Breast epithelium (tissue), 4 donors: Measurements from ENCODE around the gene PTDSS2. TPM values are rescaled to one million over a fixed set of nuclear protein-coding genes. Genes with fewer than 3 reads are reported as not detected.

Source experiments
- DNase-seq, 2 donors: peaks; one replicate each; pipeline ENCODE4 v3.0.0-alpha.2; 2019; ENCODE audit warnings: low spot score in 2 of 2
- H3K27ac ChIP-seq, 2 donors: fragments of 200-600 bp; sonication (generic) in 1 of 2; one replicate each; pipeline ENCODE4 v1.5.1; 2016 to 2019; ENCODE audit warnings: mild to moderate bottlenecking in 1 of 2
- H3K27me3 ChIP-seq, 2 donors: fragments of 200-600 bp; sonication (generic) in 1 of 2; one replicate each; pipeline versions ENCODE4 v1.5.1 to v1.6.0; 2017 to 2019; ENCODE audit warnings: control low read depth in 1 of 2, mild to moderate bottlenecking in 1 of 2
- H3K36me3 ChIP-seq: fragments of 200-600 bp; one replicate; pipeline ENCODE4 v1.5.1; 2019
- H3K4me1 ChIP-seq, 2 donors: fragments of 200-600 bp; sonication (generic); one replicate each; pipeline ENCODE4 v1.5.1; 2016 to 2019; ENCODE audit warnings: control low read depth in 1 of 2
- H3K4me3 ChIP-seq, 3 donors: fragments of 200-600 bp; sonication (generic); 1 replicate in 2 of 3; 2 replicates in 1 of 3; pipeline ENCODE4 v1.5.1; 2016 to 2019; ENCODE audit warnings: mild to moderate bottlenecking in 3 of 3, moderate library complexity in 2 of 3
- H3K9me3 ChIP-seq, 2 donors: fragments of 200-600 bp; sonication (generic) in 1 of 2; one replicate each; pipeline ENCODE4 v1.5.1; 2016 to 2019; ENCODE audit warnings: control low read depth in 1 of 2
- POLR2A ChIP-seq: fragments of 450-650 bp; IDR thresholded peaks from one replicate; pipeline ENCODE4 v1.6.1; 2016; ENCODE audit warnings: antibody characterized with exemption, mild to moderate bottlenecking, moderate library complexity
- POLR2AphosphoS5 ChIP-seq, 3 donors: sonication (generic); formaldehyde crosslinking; IDR thresholded peaks; one replicate each; pipeline ENCODE4 v1.6.1; 2017; ENCODE audit warnings: antibody characterized with exemption in 3 of 3
- intact Hi-C: fragments of 100-400 bp; cut with DNase I; formaldehyde crosslinking; loops from one replicate; pipeline ENCODE4 v1.15.1; 2023; ENCODE audit warnings: low total_unique reads
- total RNA-seq, 3 donors: library from RNA; depleted of rRNA; stranded (reverse); fragments of >200 nt; gene quantifications; one replicate each; pipeline ENCODE4 v1.1.0, GENCODE V29; 2016
- TF ChIP-seq, protein P1 (sequence below), 3 donors: fragments of 450-650 bp; IDR thresholded peaks; one replicate each; pipeline ENCODE4 v1.5.1; 2016 to 2017; ENCODE audit warnings: antibody characterized with exemption in 3 of 3, mild to moderate bottlenecking in 3 of 3, moderate library complexity in 3 of 3

PTDSS2 gene
- total RNA-seq, 3 donors from 2014 or later = 23.8 to 53.7 (median 33.1) TPM

DNA sequence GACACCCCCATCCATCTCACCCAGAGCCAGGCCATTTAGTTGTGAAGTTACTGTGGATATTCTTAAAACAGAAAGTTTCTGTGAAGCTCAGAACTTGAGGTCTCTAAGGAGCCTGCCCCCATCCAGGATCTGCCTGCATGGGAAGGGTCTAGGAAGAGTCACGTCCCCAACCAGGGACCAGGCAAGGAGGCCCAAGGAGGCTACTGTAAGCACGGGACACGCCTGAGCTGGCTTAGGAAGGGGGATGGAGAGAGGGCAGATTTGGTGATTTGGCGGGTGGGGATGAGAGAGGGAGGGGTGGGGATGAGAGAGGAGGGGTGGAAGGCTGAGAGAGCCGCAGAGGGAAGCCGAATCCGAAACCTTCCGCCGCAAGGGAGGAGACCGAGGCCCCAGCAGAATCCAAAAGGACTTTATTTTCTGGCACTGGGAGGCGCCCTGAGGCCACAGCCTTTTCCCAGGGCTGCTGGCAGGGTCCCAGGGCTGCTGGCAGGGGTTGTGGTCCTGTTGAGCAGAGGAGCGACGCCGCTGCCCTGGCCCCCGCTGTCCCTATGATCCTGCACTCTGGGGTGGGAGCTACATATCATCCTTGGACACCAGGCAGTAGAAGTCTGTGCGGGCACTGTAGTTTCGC, 44.6 kb upstream of the PTDSS2 start:
- Histone ChIP-seq H3K9me3 (no peaks in the 10 kb centered on the region), H3K27ac (no peak overlapping the region), H3K36me3 (no peaks in the 10 kb centered on the region), H3K4me3 (peak overlapping the region in 1 of 3 donors; percentile 76), H3K27me3 (no peaks in the 10 kb centered on the region), H3K4me1 (peaks cover 0 to 6% of the 10 kb centered on the region in 2 donors)
- TF ChIP-seq, protein P1, sequence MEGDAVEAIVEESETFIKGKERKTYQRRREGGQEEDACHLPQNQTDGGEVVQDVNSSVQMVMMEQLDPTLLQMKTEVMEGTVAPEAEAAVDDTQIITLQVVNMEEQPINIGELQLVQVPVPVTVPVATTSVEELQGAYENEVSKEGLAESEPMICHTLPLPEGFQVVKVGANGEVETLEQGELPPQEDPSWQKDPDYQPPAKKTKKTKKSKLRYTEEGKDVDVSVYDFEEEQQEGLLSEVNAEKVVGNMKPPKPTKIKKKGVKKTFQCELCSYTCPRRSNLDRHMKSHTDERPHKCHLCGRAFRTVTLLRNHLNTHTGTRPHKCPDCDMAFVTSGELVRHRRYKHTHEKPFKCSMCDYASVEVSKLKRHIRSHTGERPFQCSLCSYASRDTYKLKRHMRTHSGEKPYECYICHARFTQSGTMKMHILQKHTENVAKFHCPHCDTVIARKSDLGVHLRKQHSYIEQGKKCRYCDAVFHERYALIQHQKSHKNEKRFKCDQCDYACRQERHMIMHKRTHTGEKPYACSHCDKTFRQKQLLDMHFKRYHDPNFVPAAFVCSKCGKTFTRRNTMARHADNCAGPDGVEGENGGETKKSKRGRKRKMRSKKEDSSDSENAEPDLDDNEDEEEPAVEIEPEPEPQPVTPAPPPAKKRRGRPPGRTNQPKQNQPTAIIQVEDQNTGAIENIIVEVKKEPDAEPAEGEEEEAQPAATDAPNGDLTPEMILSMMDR (IDR thresholded peaks at IDR 0.05) = no peak
- no peak for TF ChIP-seq POLR2A
- TF ChIP-seq POLR2AphosphoS5 (IDR thresholded peaks at IDR 0.05) = no peak
- intact Hi-C loops = no loop called here
- no peak for DNase-seq

DNA sequence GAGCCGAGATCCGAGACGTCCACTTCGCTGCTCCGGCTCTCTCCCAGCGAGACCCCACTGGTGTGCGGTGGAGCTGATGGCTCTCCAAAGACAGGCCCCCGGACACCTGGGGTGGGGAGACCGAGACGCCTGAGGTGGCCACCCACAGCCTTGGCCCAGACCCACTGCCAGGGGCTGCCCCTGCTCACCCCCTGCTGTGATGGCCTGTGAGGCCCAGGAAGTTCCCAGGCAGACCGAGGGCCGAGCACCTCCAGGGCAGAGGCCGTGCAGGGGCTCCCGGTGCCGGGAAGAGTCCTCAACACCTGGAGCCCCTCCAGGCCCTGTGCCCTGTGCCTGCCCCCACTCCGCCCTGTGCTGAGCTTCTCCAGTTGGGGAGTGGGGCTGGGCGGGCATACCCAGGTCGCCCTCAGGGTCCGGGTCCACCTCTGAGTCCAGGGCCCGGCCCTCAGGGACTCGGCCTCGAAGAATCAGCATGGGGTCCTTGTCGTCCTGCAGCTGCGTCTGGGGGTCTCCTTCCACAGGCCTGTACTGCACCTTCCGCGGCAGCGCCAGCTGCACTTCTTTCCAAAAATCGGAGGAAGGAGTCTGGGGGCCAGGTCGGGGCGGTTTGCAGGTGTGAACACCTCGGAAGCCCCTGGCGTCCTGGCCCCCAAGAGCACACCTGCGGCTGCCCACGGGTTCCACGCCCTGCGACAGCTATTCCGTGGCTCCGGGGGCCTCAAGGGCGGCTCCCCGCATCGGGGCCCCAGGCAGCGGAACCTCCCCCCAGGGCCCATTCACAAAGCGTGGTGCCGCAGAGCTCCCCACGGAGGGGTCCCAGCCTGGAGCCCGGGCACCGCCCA, 43.9 kb upstream of the PTDSS2 start:
- no peak for DNase-seq
- no peaks in the 10 kb centered on the region for H3K9me3 ChIP-seq
- intact Hi-C loops = no loop called here

DNA sequence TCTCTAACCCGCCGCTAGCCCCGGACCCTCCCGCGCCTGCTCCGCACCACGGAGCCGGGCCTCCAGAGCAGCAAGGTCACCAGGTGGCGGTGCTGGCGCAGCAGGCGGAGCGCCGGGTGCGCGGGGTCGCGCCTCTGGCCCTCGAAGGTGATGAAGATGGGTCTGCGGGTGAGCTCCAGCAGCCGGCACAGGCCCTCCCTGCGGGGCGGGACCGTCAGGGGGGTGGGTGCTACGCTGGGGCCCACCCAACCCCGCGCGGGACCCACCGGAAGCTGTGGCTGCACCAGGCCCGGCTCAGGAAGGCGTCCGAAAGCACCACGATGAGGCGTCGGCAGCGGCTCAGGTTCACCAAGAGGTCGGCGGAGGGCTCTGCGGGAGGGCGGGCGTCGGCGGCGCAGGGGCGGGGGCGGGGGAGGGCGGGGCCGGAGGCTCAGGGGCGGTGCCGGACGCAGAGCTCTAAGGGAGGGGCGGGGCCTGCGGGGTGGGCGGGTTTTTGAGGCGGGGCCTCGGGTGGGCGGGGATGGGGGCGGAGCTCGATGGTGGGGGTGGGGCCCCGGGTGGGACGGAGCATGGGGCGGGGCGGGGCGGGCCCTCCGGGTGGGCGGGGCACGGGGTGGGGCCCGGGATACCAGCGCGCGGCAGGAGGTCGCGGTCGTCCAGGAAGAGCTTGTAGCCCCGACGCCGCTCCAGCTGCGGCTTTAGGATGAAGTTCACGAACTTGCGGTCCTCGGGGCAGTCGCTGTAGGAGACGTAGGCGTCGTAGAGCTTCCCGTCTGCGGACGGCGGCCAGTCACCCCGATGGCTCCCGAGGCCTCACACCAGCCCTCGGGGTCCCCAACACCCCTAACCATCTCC, 43.1 kb upstream of the PTDSS2 start:
- H3K27me3 ChIP-seq = no peaks in the 10 kb centered on the region
- intact Hi-C loops = no loop called here
- H3K36me3 ChIP-seq = no peaks in the 10 kb centered on the region
- peak overlapping the region; percentile 45 to 68 for H3K27ac ChIP-seq
- TF ChIP-seq POLR2A = no peak
- peak in 1 of 3 donors; percentile 32 for TF ChIP-seq POLR2AphosphoS5 (IDR thresholded peaks at IDR 0.05)
- TF ChIP-seq, protein P1 (IDR thresholded peaks at IDR 0.05) = peak in 1 of 3 donors; percentile 9
- H3K4me3 ChIP-seq = peak overlapping the region; percentile 51 to 76 (median 51)
- H3K9me3 ChIP-seq = no peaks in the 10 kb centered on the region
- peak in 1 of 2 donors; percentile 64 for DNase-seq
- peaks cover 0 to 6% of the 10 kb centered on the region in 2 donors for H3K4me1 ChIP-seq

More for the DNA sequence above, 43.9 kb upstream of the PTDSS2 start:
- peak overlapping the region; percentile 51 to 76 (median 51) for H3K4me3 ChIP-seq
- no peaks in the 10 kb centered on the region for H3K27me3 ChIP-seq
- TF ChIP-seq, protein P1 (IDR thresholded peaks at IDR 0.05) = no peak
- TF ChIP-seq POLR2AphosphoS5 (IDR thresholded peaks at IDR 0.05) (no peak), POLR2A (no peak)
- peak overlapping the region; percentile 45 to 68 for H3K27ac ChIP-seq
- peaks cover 0 to 6% of the 10 kb centered on the region in 2 donors for H3K4me1 ChIP-seq
- no peaks in the 10 kb centered on the region for H3K36me3 ChIP-seq

DNA sequence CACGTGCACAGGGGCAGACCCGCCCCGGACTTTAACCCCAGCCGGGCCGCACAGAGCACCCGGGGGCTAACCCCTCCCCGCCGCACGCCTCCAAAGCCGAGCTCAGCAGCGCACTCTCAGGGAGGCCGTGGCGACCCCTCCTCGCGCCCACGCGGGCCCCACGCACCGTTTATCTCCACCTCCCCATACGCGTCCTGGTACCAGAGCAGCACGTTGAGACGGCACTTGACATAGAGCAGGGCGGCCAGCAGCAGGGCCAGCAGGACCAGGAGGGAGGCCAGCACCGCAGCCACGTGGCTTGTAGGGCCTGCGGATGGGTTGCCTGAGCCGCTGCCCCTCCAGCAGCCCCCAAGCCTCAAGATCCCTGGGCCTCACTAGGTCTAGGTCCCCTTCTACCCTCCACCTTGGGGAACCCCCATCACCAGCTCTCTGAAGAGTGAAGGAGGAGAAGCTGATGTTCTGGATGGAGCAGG, 42.4 kb upstream of the PTDSS2 start:
- H3K9me3 ChIP-seq = no peaks in the 10 kb centered on the region
- H3K36me3 ChIP-seq = no peaks in the 10 kb centered on the region
- intact Hi-C loops = no loop called here
- TF ChIP-seq, protein P1 (IDR thresholded peaks at IDR 0.05) = no peak
- TF ChIP-seq POLR2AphosphoS5 (IDR thresholded peaks at IDR 0.05) = no peak
- TF ChIP-seq POLR2A = no peak
- peak overlapping the region; percentile 33 to 68 for H3K27ac ChIP-seq
- no peak for DNase-seq
- peak overlapping the region in 2 of 3 donors; percentile 51 to 76 for H3K4me3 ChIP-seq
- peaks cover 0 to 6% of the 10 kb centered on the region in 2 donors for H3K4me1 ChIP-seq
- H3K27me3 ChIP-seq = no peaks in the 10 kb centered on the region
